NCI-H2227 (cell line): Measurements from ENCODE around the gene UPF1.

ENCODE experiments used
- DNase-seq: peaks from one replicate; lab custom pipeline; 2025; ENCODE audit not compliant: unreplicated experiment; lab: John Stamatoyannopoulos, UW

The UPF1 gene

DNA sequence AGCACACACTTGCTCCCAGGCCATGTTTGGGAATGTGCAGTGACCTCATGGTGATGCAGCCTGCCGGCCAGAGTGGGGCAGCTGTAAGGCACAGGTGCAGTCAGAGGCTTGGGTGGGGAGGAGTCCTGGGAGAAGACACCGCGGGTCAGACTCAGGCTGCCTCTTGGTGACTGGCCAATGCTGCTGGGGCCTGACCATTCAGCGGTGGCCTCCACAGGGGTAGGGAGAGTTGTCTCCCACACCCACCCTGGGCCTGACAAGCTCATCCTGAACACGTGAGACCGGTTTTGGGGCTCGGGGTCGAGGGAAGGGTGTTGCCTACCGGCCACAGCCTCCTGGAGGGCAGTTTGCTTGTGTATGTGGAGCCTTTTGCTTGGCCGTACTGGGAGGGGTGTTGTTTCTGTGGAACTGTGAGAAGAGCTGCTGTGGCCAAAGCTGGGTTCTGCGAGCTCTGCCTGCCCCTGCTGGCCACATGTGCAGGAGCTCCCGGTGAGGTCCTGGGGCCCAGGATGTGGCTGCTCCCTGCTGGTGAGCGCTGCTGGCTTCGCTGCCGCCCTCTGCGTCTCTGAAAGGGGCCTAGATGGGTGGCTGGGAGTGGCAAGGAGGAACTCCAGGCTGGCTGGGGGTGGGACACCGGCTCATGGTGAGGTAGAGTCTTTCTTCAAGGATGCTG lies 22.1 kb downstream of the UPF1 start:
- DNase-seq = no peak

DNA sequence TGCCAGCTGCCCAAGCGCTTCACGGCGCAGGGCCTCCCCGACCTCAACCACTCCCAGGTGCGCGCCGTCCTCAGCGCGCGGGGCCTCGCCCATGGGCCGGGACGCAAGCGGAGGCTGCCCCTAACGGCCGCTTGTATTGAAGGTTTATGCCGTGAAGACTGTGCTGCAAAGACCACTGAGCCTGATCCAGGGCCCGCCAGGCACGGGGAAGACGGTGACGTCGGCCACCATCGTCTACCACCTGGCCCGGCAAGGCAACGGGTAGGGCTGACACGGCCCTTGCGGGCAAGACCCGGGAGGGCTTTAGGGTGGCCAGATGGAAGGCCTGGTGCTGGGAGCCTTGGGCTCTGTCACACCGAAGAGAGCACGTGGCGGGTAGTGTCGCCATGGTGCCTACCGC lies 23.2 kb downstream of the UPF1 start:
- DNase-seq = no peak

DNA sequence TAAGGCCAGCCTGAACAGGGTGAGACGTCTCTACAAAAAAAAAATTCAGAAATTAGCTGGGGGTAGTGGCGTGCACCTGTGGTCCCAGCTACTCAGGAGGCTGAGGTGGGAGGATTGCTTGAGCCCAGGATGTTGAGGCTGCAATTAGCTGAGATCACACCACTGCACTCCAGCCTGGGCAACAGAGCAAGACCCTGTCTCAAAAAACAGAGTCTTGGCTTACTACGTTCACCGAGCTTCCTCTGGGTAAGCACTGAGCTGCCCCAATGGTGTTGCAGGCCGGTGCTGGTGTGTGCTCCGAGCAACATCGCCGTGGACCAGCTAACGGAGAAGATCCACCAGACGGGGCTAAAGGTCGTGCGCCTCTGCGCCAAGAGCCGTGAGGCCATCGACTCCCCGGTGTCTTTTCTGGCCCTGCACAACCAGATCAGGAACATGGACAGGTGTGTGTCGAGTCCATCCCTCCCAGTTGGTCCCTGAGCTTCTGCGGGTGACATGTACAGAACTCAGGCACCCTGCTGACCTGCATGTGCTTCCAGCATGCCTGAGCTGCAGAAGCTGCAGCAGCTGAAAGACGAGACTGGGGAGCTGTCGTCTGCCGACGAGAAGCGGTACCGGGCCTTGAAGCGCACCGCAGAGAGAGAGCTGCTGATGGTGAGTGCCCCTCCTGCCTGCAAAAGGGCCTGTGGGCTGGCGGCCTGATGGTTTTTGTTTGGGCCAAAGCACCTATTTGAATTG lies 24.1 kb downstream of the UPF1 start:
- no peak for DNase-seq

DNA sequence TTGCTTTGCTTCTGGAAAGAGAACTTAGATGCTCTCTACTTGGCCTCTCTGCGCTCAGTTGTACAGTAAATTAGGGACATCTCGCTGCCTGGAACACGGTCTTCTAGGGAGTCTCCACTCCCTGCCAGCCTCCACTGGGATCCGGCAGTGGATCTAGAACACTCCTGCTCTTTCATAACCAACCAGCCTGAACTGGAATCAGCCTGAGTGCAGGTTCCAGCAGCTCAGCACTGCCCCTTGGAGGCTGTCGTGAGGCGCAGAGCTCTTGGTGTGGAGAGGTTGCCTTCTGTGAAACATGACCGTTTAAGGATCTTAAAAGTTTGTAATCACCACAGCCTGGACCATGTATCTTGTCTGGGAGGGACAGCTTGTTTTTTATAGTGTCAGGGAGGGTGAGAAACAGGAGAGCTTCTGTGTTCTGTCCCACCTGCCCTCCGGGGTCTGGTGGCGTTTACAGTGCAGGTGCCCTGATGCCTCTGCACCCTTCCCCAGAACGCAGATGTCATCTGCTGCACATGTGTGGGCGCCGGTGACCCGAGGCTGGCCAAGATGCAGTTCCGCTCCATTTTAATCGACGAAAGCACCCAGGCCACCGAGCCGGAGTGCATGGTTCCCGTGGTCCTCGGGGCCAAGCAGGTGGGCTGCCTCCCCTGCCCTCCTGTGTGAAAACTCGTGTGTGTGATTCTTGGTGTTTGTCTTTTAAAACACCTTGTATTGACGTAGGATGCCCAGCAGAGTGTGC lies 24.8 kb downstream of the UPF1 start:
- no peak for DNase-seq

DNA sequence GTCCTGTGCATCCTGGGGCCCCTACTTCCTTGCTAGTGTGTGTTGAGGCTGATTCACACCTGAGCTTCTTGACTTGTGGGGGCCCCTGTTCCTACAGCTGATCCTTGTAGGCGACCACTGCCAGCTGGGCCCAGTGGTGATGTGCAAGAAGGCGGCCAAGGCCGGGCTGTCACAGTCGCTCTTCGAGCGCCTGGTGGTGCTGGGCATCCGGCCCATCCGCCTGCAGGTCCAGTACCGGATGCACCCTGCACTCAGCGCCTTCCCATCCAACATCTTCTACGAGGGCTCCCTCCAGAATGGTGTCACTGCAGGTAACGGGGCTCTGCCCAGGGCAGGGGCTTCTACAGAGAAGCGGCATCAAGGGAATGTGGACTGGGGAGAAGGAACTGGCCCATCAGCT lies 25.5 kb downstream of the UPF1 start:
- no peak for DNase-seq

DNA sequence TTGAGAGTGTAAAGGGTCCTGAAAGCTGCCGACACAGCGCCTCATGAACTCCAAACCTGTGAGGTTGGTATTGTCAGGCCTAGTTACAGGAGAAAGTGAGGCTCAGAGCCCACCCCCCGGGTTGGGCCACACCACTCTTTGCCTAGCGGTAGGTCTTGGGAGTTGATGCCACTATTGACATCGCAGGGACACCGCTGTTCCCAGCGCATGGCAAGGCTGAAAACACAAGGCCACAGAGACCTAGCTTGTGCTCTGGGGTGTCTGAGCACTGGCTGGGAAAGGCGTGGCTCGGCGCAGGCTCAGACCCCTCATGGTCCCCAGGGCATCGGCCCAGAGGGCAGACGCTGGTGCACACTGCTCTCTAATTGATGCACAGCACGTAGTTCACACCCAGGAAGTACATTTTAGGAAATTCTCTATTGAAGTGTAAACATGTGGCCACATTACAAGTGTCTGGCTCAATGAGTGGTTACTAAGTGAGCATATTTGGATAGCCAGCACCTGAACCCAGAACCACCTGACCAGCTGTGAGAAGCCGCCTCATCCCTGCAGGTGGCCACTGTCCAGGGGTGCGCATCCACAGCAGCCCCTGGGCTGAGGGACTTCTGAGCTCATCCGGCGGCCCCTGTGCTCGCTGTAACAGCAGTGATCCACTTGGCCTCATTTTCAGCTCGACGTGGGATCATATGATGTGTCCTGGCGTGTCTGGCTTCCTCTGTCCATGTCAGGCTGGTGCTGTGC lies 27.3 kb downstream of the UPF1 start:
- no peak for DNase-seq

DNA sequence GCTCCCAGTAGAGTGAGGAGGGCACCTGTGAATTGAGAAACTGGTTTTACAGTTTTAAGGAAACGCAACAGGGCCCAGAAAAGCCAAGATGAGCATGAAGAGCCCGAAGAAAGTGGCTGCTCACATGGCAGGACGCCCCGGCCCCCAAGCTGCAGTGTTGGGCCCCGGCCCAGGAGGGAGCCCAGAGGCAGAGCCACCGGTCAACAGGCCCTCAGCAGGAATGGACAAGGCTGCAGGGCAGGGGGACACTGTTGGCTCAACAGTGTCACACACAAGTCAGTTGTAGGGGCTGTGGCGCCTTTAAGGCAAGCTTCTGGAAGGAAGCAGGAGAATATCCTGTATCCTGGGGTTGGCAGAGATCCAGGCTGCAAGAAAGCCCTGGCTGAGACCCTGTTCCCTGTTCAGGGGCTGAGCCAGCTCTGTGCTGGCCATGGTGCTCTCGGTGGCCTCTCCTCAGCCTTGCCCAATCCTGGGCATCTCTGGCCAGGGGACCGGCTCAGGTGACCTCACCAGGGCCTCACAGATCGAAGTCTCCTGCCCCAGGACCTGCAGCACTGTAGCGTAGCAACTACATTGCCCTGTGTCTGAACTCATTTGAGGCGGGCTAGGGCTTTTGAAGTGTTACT lies 28.0 kb downstream of the UPF1 start:
- no peak for DNase-seq

DNA sequence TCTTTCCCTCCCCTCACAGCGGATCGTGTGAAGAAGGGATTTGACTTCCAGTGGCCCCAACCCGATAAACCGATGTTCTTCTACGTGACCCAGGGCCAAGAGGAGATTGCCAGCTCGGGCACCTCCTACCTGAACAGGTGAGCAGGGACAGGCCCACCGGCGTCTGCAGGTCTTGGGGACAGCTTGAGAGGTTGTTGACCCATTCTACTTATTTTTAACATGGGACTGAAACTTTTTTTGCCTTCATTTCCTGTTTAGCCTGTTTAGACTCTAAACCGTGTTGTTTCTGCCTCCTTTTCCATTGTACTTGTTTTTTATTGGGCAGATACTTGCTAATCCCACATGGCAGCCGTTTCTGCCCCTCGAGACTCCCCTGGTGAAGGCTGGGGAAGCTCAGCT lies 28.5 kb downstream of the UPF1 start:
- DNase-seq = no peak

DNA sequence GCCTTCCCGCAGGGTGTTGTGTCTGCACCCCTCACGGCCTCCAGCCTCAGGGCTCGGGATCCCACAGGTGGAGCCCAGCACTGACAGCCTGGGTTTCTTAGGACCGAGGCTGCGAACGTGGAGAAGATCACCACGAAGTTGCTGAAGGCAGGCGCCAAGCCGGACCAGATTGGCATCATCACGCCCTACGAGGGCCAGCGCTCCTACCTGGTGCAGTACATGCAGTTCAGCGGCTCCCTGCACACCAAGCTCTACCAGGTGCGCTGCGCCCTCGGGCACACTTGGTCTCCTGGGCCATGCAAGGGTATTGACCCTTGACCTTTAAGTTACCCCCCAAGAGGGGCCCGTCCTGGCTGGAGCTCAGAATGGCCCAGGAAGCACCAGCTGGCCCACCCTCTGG lies 29.0 kb downstream of the UPF1 start:
- no peak for DNase-seq

DNA sequence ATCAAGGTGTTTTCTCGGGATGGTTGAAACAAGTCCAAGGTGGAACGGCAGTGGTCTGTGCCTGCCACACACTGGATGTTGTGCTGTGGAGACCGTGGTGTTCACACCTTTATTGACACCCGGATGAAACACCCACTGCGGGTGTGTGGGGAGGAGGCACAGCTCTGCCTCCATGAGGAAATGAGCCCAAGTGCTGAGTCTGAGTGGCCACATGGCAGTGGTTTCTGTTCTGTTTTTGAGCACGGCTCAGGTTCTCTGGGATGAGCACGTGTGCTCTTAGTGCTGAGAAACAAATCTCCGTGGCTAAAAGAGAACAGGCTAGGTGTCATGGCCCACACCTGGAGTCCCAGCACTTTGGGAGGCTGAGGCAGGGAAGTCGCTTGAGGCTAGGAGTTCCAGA lies 29.5 kb downstream of the UPF1 start:
- no peak for DNase-seq

DNA sequence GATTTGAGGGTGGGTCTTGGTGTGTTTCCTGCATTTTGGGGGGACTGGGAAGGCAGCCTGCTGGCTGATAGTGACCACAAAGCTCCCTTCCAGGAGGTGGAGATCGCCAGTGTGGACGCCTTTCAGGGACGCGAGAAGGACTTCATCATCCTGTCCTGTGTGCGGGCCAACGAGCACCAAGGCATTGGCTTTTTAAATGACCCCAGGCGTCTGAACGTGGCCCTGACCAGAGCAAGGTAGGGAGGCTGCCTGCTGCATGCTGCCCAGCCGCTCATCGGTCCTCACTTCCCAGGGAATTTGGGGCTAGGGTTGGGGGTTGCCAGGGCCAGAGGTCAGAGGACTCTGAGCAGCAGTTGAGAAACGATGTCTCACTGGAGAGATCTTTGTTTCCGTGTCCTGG lies 30.2 kb downstream of the UPF1 start:
- DNase-seq = no peak

DNA sequence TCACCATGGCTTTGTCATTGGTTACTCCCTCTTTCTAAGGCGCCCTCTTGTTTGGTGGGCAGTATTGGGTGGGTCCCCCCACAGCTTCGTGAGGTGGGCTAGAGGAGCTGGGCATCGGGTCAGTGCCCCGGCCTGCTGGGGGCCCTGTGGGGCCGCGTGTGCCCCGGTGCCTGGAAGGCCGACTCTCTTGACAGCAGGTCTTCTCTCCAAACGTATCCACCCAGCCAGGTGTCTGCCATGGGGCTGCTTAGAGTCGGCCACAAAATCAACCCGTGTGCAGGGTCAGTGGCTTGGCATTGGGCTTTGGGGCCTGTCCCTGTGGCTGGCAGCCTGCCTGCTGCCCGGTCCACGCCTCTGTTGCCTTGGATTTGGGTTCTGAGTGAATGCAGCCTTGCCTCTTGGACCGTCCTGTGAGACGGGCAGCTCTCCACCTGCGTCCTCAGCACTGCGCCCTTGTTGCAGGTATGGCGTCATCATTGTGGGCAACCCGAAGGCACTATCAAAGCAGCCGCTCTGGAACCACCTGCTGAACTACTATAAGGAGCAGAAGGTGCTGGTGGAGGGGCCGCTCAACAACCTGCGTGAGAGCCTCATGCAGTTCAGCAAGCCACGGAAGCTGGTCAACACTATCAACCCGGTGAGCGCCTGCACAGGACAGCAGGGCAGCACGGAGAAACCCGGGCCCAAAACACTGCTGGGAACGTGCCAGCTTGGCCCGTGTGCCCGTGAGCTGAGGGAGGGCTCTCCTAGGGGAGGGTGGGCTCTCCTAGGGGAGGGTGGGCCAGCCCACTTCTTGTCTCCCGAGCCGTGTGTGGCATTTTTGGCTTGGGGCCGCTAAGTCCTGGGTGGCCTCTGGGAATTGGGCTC lies 31.4 kb downstream of the UPF1 start:
- DNase-seq = no peak

DNA sequence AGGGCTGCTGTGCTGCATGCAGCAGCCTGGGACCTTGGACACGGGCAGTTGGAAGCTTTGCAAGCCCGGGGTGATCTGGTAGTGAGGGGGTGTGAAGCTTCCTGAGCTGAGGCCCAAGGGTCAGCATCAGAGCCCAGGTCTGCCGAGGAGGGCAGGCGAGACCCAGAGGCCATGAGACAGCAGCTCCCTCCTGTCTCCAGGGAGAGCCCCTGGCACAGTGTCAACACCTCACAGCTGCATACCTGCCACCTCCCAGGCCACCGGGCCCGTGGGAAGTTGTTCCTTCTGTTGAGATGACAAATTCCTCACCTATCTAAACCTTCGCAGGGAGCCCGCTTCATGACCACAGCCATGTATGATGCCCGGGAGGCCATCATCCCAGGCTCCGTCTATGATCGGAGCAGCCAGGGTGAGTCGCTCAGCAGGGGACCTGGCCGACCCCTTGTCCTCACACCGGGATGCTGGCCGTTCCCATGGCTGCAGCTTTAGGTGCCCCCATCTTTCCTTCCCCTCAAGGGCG lies 32.1 kb downstream of the UPF1 start:
- DNase-seq = no peak

DNA sequence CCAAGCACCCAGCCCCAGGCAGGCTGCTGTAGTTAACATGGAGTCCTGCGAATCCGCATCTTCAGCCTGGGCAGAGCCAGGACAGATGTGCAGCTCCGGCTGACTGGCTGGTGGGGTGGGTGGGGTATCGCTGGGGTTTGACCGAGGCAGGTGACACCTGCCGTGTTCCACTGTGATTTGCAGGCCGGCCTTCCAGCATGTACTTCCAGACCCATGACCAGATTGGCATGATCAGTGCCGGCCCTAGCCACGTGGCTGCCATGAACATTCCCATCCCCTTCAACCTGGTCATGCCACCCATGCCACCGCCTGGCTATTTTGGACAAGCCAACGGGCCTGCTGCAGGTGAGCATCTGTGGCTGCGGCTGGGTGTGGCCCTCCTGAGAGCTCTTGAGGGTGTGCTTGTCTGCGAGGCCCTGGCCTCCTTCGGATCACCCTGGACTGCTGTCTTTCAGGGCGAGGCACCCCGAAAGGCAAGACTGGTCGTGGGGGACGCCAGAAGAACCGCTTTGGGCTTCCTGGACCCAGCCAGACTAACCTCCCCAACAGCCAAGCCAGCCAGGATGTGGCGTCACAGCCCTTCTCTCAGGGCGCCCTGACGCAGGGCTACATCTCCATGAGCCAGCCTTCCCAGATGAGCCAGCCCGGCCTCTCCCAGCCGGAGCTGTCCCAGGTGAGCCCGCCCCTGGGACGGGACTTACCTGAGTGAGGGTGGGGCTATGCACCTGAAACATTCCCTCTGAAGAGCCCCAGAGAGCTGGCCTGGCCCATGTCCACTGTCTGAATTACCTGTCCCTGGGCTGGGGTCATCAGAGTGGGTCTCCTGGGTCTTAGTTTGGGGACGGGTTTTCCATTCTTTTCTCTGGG lies 33.6 kb downstream of the UPF1 start:
- no peak for DNase-seq

DNA sequence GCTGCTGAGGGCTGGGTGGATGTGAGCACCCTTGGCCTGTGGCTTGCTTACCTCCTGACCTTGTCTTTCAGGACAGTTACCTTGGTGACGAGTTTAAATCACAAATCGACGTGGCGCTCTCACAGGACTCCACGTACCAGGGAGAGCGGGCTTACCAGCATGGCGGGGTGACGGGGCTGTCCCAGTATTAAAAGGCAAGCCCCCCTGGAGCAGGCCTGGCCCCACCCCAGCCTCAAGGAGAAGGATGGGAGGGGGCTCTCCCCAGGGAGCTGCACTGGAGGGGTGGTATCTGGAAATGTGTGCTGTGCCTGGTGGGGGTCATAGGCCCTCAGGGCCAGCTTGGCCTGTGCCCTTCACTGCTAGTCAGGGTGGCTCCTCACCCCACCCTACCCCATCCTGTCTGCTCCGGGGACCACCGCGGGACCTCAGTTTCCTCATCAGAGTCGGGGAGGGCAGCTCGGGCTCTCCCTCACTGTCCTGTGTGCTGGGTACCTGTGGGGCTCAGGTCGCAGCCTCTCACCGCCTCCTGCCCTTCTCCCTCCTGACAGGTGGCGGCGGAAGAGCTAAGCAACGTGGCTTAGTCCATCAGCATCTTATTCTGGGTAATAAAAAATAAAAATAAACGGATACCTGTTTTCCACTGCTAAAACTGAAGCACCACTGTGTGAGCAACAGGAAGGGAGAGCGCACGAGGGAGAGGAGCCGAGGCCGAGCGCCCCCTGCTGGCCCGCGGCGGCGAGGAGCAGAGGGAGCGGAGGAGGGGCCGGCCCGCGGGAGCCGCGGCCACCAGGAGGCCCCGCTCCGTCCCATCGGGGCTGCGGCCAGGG lies 34.4 kb downstream of the UPF1 start:
- peak; percentile 7 for DNase-seq

DNA sequence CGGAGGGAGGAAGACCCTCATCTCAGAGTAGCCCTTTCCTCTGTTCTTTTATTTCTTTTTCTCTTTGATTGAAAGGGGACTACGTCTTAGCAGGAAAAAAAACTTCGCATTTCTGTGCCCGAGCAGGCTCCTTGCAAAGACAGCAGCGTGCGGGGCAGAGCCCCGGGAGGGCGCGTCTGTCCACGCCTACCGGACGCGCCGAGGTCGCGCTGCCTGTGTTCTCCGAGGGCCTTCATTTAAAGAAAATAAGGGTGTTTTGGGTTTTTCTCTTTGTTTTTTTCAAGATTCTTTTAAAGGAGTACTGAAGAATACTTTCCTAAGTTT lies 35.0 kb downstream of the UPF1 start:
- DNase-seq = no peak

DNA sequence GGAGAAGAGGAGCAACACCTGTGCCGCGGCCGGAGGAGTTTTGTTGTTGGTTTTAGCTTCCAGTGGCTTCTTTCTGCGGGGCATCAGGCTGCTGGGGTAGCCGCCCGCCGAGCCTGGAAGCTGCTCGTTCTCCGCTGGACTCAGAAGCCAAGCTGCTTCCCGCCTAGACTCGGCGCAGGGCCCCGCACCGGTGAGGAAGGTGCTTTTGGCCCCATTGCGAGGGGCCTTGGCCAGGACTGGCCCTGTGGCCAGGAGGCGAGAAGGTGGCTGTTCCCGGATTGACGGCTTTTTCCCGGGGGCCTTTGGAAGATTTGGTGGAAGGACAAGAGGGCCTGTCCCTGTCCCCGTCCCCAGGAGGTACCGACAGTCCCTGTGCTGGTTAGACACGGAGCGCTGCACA lies 35.4 kb downstream of the UPF1 start:
- no peak for DNase-seq

DNA sequence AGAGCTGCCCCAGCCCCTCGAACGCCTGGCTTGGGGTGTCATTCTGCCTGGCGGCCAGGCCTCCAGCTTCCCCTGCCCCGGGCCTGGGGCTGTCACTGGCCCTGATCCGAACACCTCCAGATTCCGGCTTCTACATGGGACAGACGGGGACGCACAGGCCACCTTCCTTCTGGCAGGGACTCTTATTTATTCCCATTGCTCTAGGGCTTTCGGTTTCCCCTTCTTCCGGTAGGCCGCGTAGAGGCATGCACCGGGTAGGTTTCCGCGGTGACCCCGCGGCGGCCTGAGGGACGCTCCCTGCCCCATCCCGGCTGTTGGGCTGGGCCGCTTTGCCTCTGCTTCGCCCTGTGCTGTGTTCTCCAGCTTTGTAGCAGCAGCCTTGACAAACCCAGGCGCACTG lies 36.0 kb downstream of the UPF1 start:
- DNase-seq = no peak
